HepG2 (cell line): ENCODE results near the gene KIF15. TPM values are rescaled to one million over a fixed set of nuclear protein-coding genes. Genes with fewer than 3 reads are reported as not detected.

Experiments
- BORCS8-MEF2B ChIP-seq: sonication (generic); formaldehyde crosslinking; IDR thresholded peaks from 2 replicates; pipeline ENCODE4 v1.8.0; 2022; ENCODE audit warnings: mild to moderate bottlenecking, missing genetic modification reagents
- GPN1 ChIP-seq: sonication (generic); formaldehyde crosslinking; IDR thresholded peaks from 2 replicates; pipeline ENCODE4 v1.5.1; 2020; ENCODE audit warnings: missing genetic modification reagents, borderline replicate concordance
- JUN ChIP-seq: sonication (generic); formaldehyde crosslinking; IDR thresholded peaks from 2 replicates; pipeline ENCODE4 v1.4.0; 2020; ENCODE audit warnings: mild to moderate bottlenecking, missing genetic modification reagents
- MATR3 ChIP-seq: sonication (generic); formaldehyde crosslinking; IDR thresholded peaks from 2 replicates; pipeline ENCODE4 v1.4.0; 2020; ENCODE audit warnings: missing genetic modification reagents
- NPAS2 ChIP-seq: sonication (generic); formaldehyde crosslinking; IDR thresholded peaks from 2 replicates; pipeline ENCODE4 v1.8.0; 2022; ENCODE audit warnings: mild to moderate bottlenecking, missing genetic modification reagents, borderline replicate concordance
- RAD51 ChIP-seq: fragments of 450-650 bp; IDR thresholded peaks from 2 replicates; pipeline ENCODE4 v1.6.1; 2016; ENCODE audit warnings: borderline replicate concordance
- SAP130 ChIP-seq: IDR thresholded peaks from 2 replicates; pipeline ENCODE4 v1.6.1; 2016; ENCODE audit warnings: low read depth
- TOE1 ChIP-seq: sonication (generic); formaldehyde crosslinking; IDR thresholded peaks from 2 replicates; pipeline ENCODE4 v1.4.0; 2020; ENCODE audit warnings: mild to moderate bottlenecking, missing genetic modification reagents
- TSC22D2 ChIP-seq: sonication (generic); formaldehyde crosslinking; IDR thresholded peaks from 2 replicates; pipeline ENCODE4 v1.5.1; 2020; ENCODE audit warnings: missing genetic modification reagents, mild to moderate bottlenecking, borderline replicate concordance
- WIZ ChIP-seq: sonication (generic); formaldehyde crosslinking; IDR thresholded peaks from 2 replicates; pipeline ENCODE4 v1.5.1; 2020; ENCODE audit warnings: mild to moderate bottlenecking, missing genetic modification reagents
- ZBTB7A ChIP-seq: sonication (generic); formaldehyde crosslinking; IDR thresholded peaks from 2 replicates; pipeline ENCODE4 v1.8.0; 2022; ENCODE audit warnings: mild to moderate bottlenecking, missing genetic modification reagents
- ZFX ChIP-seq: sonication (generic); formaldehyde crosslinking; IDR thresholded peaks from 2 replicates; pipeline ENCODE4 v1.4.0; 2020; ENCODE audit warnings: mild to moderate bottlenecking, low read depth, missing genetic modification reagents, moderate library complexity
- ZFYVE20 ChIP-seq: sonication (generic); formaldehyde crosslinking; IDR thresholded peaks from 2 replicates; pipeline ENCODE4 v1.8.0; 2023; ENCODE audit warnings: low read depth, mild to moderate bottlenecking, moderate library complexity, missing genetic modification reagents, borderline replicate concordance
- ZKSCAN5 ChIP-seq: sonication (generic); formaldehyde crosslinking; IDR thresholded peaks from 2 replicates; pipeline ENCODE4 v1.5.1; 2020; ENCODE audit warnings: mild to moderate bottlenecking, missing genetic modification reagents
- ZNF180 ChIP-seq: sonication (generic); formaldehyde crosslinking; IDR thresholded peaks from 2 replicates; pipeline ENCODE4 v1.4.0; 2020; ENCODE audit warnings: low read depth, missing genetic modification reagents, borderline replicate concordance
- ZNF615 ChIP-seq: sonication (generic); formaldehyde crosslinking; IDR thresholded peaks from 2 replicates; pipeline ENCODE4 v1.5.0; 2020; ENCODE audit warnings: mild to moderate bottlenecking, missing genetic modification reagents, borderline replicate concordance
- ZSCAN25 ChIP-seq: sonication (generic); formaldehyde crosslinking; IDR thresholded peaks from 2 replicates; pipeline ENCODE4 v1.8.0; 2022; ENCODE audit warnings: mild to moderate bottlenecking, missing genetic modification reagents
- polyA plus RNA-seq, 8 experiments: library from polyadenylated mRNA; depleted of rRNA in 3 of 8; stranded (reverse) in 7 of 8; unstranded in 1 of 8; fragments of >200 nt; fragmentation: Illumina TruSeq in 4 of 8; extraction: Trizol in 4 of 8; gene quantifications; 2 replicates each; pipeline versions ENCODE4 v1.2.1 to v1.2.3, GENCODE V29; 2011 to 2016; ENCODE audit warnings: low read depth in 4 of 8, missing spikeins in 1 of 8, mixed read lengths in 1 of 8; ENCODE audit not compliant: insufficient read depth in 1 of 8
- total RNA-seq, 5 experiments: library from RNA; depleted of rRNA; stranded (reverse); fragments of >200 nt; fragmentation: Illumina TruSeq; extraction: Trizol; gene quantifications; 2 replicates each; pipeline ENCODE4 v1.2.3, GENCODE V29; 2016; ENCODE audit warnings: low read depth in 1 of 5
- TF ChIP-seq, protein P1 (sequence below): sonication (generic); formaldehyde crosslinking; IDR thresholded peaks from 2 replicates; pipeline ENCODE4 v1.8.0; 2022; ENCODE audit warnings: mild to moderate bottlenecking, missing genetic modification reagents, borderline replicate concordance
- TF ChIP-seq, protein P2 (sequence below): sonication (generic); formaldehyde crosslinking; IDR thresholded peaks from 2 replicates; pipeline ENCODE4 v1.4.0; 2020; ENCODE audit warnings: mild to moderate bottlenecking, missing genetic modification reagents
- TF ChIP-seq, protein P3 (sequence below): sonication (generic); formaldehyde crosslinking; IDR thresholded peaks from 2 replicates; pipeline ENCODE4 v1.5.0; 2020; ENCODE audit warnings: mild to moderate bottlenecking, low read depth, missing genetic modification reagents, borderline replicate concordance
- TF ChIP-seq, protein P4 (sequence below): IDR thresholded peaks from 2 replicates; pipeline ENCODE4 v1.6.1; 2016; ENCODE audit warnings: missing compliant biosample characterization, missing genetic modification reagents, borderline replicate concordance
- TF ChIP-seq, protein P5 (sequence below): sonication (generic); formaldehyde crosslinking; IDR thresholded peaks from 2 replicates; pipeline ENCODE4 v1.5.1; 2020; ENCODE audit warnings: missing genetic modification reagents, mild to moderate bottlenecking, borderline replicate concordance

The KIF15 gene
- total and polyA plus RNA-seq, 2 of the 13 experiments (the other 11 are each of a cell fraction or from before 2014, with no cell fraction given) = 4.8 to 33.8 TPM

DNA sequence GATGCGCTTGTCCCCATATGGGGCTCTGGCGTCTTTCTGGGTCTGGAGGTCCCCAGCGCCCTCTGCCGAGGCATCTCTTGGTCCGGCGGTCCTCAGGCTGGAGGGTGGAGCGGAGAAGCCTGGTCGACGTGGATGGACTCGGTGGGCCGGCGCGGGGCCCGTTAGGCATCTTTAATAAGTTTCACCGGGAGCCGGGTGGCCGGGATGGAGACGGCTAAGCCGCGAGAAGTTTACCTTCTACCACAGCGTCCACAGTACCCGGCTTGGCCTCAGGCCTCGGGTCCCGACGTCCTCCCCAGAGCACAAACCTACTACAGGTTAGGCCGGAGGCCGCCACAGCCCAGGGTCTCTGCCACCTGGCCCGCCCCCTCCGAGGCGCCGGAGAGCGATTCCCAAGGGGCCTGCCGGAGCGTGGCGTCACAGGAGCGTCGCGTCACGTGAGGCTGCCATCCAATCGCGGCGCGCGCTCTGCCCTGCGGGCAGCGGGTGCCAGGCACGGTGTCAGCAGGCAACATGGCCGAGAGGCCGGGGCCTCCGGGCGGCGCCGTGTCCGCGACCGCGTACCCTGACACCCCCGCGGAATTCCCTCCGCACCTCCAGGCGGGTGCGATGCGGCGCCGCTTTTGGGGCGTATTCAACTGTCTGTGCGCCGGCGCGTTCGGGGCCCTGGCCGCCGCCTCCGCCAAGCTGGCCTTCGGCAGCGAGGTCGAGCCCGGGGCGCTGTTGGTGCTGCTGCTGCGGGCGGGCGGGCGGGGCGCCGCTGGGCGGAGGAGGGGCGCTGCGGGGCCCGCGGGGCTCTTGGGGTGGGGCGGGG is 100.0 kb downstream of the KIF15 start, which contains the start of gene TMEM42 (continued):
- TF ChIP-seq, protein P1, sequence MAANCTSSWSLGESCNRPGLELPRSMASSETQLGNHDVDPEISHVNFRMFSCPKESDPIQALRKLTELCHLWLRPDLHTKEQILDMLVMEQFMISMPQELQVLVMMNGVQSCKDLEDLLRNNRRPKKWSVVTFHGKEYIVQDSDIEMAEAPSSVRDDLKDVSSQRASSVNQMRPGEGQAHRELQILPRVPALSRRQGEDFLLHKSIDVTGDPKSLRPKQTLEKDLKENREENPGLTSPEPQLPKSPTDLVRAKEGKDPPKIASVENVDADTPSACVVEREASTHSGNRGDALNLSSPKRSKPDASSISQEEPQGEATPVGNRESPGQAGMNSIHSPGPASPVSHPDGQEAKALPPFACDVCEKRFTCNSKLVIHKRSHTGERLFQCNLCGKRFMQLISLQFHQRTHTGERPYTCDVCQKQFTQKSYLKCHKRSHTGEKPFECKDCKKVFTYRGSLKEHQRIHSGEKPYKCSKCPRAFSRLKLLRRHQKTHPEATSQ (CRISPR knock-in tag) = no peak
- TF ChIP-seq JUN (CRISPR knock-in tag) (no peak), ZFYVE20 (CRISPR knock-in tag) (no peak), RAD51 (peak; percentile 72), WIZ (CRISPR knock-in tag) (no peak), NPAS2 (CRISPR knock-in tag) (no peak), ZNF615 (CRISPR knock-in tag) (0 out of 2 replicates have a peak, but pooled peaks have one; percentile 17), ZNF180 (no peak), TSC22D2 (0 out of 2 replicates have a peak, but pooled peaks have one; percentile 19), MATR3 (CRISPR knock-in tag) (no peak), TOE1 (CRISPR knock-in tag) (no peak), BORCS8-MEF2B (CRISPR knock-in tag) (peak; percentile 27; the same call in 1 of the 2 replicates), GPN1 (CRISPR knock-in tag) (no peak), ZKSCAN5 (CRISPR knock-in tag) (no peak), ZSCAN25 (CRISPR knock-in tag) (peak; percentile 34; the same call in 1 of the 2 replicates), ZBTB7A (peak; percentile 85), ZFX (CRISPR knock-in tag) (peak; percentile 94), SAP130 (CRISPR knock-in tag) (peak; percentile 55)
- TF ChIP-seq, protein P2, sequence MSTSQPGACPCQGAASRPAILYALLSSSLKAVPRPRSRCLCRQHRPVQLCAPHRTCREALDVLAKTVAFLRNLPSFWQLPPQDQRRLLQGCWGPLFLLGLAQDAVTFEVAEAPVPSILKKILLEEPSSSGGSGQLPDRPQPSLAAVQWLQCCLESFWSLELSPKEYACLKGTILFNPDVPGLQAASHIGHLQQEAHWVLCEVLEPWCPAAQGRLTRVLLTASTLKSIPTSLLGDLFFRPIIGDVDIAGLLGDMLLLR (CRISPR knock-in tag) = peak; percentile 57; the same call in 1 of the 2 replicates
- TF ChIP-seq, protein P3, sequence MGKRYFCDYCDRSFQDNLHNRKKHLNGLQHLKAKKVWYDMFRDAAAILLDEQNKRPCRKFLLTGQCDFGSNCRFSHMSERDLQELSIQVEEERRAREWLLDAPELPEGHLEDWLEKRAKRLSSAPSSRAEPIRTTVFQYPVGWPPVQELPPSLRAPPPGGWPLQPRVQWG (CRISPR knock-in tag) = no peak
- TF ChIP-seq, protein P4, sequence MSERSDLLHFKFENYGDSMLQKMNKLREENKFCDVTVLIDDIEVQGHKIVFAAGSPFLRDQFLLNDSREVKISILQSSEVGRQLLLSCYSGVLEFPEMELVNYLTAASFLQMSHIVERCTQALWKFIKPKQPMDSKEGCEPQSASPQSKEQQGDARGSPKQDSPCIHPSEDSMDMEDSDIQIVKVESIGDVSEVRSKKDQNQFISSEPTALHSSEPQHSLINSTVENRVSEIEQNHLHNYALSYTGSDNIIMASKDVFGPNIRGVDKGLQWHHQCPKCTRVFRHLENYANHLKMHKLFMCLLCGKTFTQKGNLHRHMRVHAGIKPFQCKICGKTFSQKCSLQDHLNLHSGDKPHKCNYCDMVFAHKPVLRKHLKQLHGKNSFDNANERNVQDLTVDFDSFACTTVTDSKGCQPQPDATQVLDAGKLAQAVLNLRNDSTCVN (CRISPR knock-in tag) = no peak
- TF ChIP-seq, protein P5, sequence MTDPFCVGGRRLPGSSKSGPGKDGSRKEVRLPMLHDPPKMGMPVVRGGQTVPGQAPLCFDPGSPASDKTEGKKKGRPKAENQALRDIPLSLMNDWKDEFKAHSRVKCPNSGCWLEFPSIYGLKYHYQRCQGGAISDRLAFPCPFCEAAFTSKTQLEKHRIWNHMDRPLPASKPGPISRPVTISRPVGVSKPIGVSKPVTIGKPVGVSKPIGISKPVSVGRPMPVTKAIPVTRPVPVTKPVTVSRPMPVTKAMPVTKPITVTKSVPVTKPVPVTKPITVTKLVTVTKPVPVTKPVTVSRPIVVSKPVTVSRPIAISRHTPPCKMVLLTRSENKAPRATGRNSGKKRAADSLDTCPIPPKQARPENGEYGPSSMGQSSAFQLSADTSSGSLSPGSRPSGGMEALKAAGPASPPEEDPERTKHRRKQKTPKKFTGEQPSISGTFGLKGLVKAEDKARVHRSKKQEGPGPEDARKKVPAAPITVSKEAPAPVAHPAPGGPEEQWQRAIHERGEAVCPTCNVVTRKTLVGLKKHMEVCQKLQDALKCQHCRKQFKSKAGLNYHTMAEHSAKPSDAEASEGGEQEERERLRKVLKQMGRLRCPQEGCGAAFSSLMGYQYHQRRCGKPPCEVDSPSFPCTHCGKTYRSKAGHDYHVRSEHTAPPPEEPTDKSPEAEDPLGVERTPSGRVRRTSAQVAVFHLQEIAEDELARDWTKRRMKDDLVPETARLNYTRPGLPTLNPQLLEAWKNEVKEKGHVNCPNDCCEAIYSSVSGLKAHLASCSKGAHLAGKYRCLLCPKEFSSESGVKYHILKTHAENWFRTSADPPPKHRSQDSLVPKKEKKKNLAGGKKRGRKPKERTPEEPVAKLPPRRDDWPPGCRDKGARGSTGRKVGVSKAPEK = no peak
